Activated T-cell treated with anti-CD3 and anti-CD28 coated beads, Interleukin-2, amount 50 U/mL, for 24 hours (primary cell): ENCODE measurements around the gene IFNA8.
"Not testable (repeated sequence)": the region's sequence is repeated elsewhere in the genome, so short reads cannot be mapped to it uniquely, and the experiment has no call there.

Experiments used
- DNase-seq: peaks from one replicate; pipeline ENCODE4 v3.0.0-alpha.2; 2020
- H3K27ac Mint-ChIP-seq: 2 replicates; pipeline ENCODE4 v1.8.0; 2020; ENCODE audit warnings: mild to moderate bottlenecking, mixed read lengths
- H3K27me3 Mint-ChIP-seq: 2 replicates; pipeline ENCODE4 v1.8.0; 2020; ENCODE audit warnings: mixed read lengths
- H3K36me3 Mint-ChIP-seq: 2 replicates; pipeline ENCODE4 v1.8.0; 2020; ENCODE audit warnings: low read depth, mixed read lengths
- H3K4me1 Mint-ChIP-seq: 2 replicates; pipeline ENCODE4 v1.8.0; 2020; ENCODE audit warnings: low read depth, mixed read lengths
- H3K4me3 Mint-ChIP-seq: 2 replicates; pipeline ENCODE4 v1.8.0; 2020; ENCODE audit warnings: mild to moderate bottlenecking, moderate library complexity, mixed read lengths
- H3K9me3 Mint-ChIP-seq: 2 replicates; pipeline ENCODE4 v1.8.0; 2020; ENCODE audit warnings: mixed read lengths

IFNA8 gene

DNA sequence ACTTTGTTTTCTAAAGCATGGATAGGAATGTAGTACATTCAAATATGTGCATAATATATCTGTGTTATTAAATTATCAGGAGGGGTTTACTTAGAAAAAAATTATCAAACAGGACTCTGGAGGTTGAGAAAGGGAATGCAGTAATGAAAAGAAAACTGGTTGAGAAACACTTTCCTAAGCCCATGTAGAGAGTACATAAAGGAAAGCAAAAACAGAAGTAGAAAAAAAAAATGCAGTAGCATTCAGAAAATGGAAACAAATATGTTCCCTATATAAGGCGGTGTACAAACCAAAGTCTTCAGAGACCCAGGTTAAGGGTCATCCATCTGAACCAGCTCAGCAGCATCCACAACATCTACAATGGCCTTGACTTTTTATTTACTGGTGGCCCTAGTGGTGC is at the start of gene IFNA8:
TSS of gene IFNA8 (plus strand) at position 301 of the 400 bp plus-strand sequence. CDS start at position 361, 60 bp downstream.
- Mint-ChIP-seq H3K36me3 (no peaks in the 10 kb centered on the region), H3K27me3 (peaks cover 11% of the 10 kb centered on the region), H3K4me3 (no peak within 1 kb of the TSS), H3K4me1 (peaks cover 5% of the 10 kb centered on the region), H3K9me3 (no peaks in the 10 kb centered on the region), H3K27ac (no peak within 1 kb of the TSS)
- DNase-seq: no peak

- Mint-ChIP-seq H3K4me1 (peaks cover 16% of the 10 kb centered on the region), H3K27ac (no peak overlapping the region), H3K27me3 (peaks cover 36% of the 10 kb centered on the region), H3K4me3 (no peak overlapping the region), H3K36me3 (no peaks in the 10 kb centered on the region), H3K9me3 (no peaks in the 10 kb centered on the region)
- DNase-seq: no peak
Observed at GRCh38 chr9:21362287-21362686, 46.6 kb upstream of the IFNA8 start.

- DNase-seq, H3K27ac Mint-ChIP-seq, H3K36me3 Mint-ChIP-seq, H3K4me1 Mint-ChIP-seq, H3K4me3 Mint-ChIP-seq, H3K9me3 Mint-ChIP-seq: not testable (repeated sequence)
- peaks cover 42% of the 10 kb centered on the region for H3K27me3 Mint-ChIP-seq
Observed at GRCh38 chr9:21367169-21367568, 41.7 kb upstream of the IFNA8 start.

GRCh38 chr9:21367957-21368356 is 41.0 kb upstream of the IFNA8 start, which contains the start of gene IFNA13:
Gene IFNA13, minus strand, starts transcription at chr9:21368057. Its CDS starts 47 bp downstream, at chr9:21368010.
- Mint-ChIP-seq H3K4me3 (no peak within 1 kb of the TSS), H3K36me3 (no peaks in the 10 kb centered on the region), H3K27me3 (peaks cover 39% of the 10 kb centered on the region), H3K9me3 (no peaks in the 10 kb centered on the region), H3K4me1 (no peaks in the 10 kb centered on the region), H3K27ac (no peak within 1 kb of the TSS)
- no peak for DNase-seq

GRCh38 chr9:21371467-21371866 is 37.5 kb upstream of the IFNA8 start:
- not testable (repeated sequence) for H3K27ac Mint-ChIP-seq, H3K36me3 Mint-ChIP-seq, H3K4me3 Mint-ChIP-seq, H3K9me3 Mint-ChIP-seq, H3K4me1 Mint-ChIP-seq, DNase-seq
- peaks cover 23% of the 10 kb centered on the region for H3K27me3 Mint-ChIP-seq

- Mint-ChIP-seq H3K4me1 (peaks cover 16% of the 10 kb centered on the region), H3K9me3 (no peaks in the 10 kb centered on the region), H3K27me3 (peaks cover 56% of the 10 kb centered on the region), H3K4me3 (no peak overlapping the region), H3K36me3 (no peaks in the 10 kb centered on the region), H3K27ac (no peak overlapping the region)
- no peak for DNase-seq
Observed at GRCh38 chr9:21381448-21382339, 27.2 kb upstream of the IFNA8 start.

- peaks cover 16% of the 10 kb centered on the region for H3K4me1 Mint-ChIP-seq
- H3K9me3 Mint-ChIP-seq: no peaks in the 10 kb centered on the region
- H3K27ac Mint-ChIP-seq: no peak overlapping the region
- H3K27me3 Mint-ChIP-seq: peaks cover 50% of the 10 kb centered on the region
- no peaks in the 10 kb centered on the region for H3K36me3 Mint-ChIP-seq
- H3K4me3 Mint-ChIP-seq: no peak overlapping the region
- no peak for DNase-seq
Observed at GRCh38 chr9:21383627-21384026, 25.3 kb upstream of the IFNA8 start.

- H3K4me1 Mint-ChIP-seq: peaks cover 16% of the 10 kb centered on the region
- peaks cover 48% of the 10 kb centered on the region for H3K27me3 Mint-ChIP-seq
- no peak within 1 kb of the TSS for H3K27ac Mint-ChIP-seq
- no peaks in the 10 kb centered on the region for H3K9me3 Mint-ChIP-seq
- no peak within 1 kb of the TSS for H3K4me3 Mint-ChIP-seq
- no peaks in the 10 kb centered on the region for H3K36me3 Mint-ChIP-seq
- no peak for DNase-seq
Observed at GRCh38 chr9:21385131-21385670, 23.7 kb upstream of the IFNA8 start, which contains the start of gene IFNA2. Gene IFNA2, minus strand, starts transcription at chr9:21385398. Its CDS starts 69 bp downstream, at chr9:21385329.

- Mint-ChIP-seq H3K27ac (no peak overlapping the region), H3K4me1 (peaks cover 11% of the 10 kb centered on the region), H3K9me3 (no peaks in the 10 kb centered on the region), H3K4me3 (no peak overlapping the region), H3K27me3 (peaks cover 60% of the 10 kb centered on the region), H3K36me3 (no peaks in the 10 kb centered on the region)
- DNase-seq: no peak
Observed at GRCh38 chr9:21392270-21392669, 16.6 kb upstream of the IFNA8 start.

DNA sequence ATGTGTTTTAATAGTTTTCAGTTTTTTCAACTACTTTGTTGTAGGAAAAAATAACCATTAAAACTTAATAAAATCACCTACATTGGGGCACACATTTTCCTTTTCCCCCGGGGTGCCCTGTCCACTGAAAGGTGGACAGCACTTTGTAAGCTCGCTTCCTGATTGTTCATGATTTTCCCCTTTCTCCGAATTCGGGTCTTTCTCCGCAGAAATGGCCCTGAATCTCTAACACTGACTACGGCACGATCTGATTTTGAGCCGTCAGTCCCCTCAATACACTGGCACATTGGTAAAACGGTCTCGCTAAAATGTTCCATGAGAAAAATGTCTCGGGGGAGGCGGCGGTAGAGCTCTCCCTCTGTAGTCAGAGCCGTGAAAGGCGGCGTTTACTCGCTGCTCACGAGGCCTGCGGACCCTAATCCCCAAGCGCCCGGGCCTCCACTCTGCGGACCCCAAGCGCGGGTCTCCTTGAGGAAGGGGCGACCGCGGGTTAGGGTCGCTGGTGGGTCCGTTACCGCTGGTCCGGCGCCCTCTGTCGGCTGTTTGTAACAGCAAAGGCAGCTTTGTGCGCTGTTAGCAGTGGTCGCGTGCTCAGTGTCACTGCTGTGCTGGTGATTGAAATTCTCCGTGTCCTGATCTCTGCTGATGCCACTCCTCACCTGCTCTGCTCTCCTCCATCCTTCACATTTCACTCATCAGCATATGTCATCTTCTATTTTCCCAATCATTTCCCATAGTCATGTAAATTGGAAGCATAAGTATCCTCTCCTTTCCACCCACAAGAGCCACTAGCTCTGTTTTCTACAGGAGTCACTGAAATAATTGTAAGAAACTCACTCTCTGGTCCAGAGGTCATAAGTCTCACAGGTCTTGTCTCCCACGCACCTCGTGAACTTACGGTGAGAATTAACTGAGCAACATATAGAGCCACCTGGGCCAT is 12.9 kb upstream of the IFNA8 start:
- H3K4me1 Mint-ChIP-seq: peaks cover 23% of the 10 kb centered on the region
- peak; percentile 79 for DNase-seq
- H3K36me3 Mint-ChIP-seq: no peaks in the 10 kb centered on the region
- peaks cover 68% of the 10 kb centered on the region for H3K27me3 Mint-ChIP-seq
- no peaks in the 10 kb centered on the region for H3K9me3 Mint-ChIP-seq
- H3K4me3 Mint-ChIP-seq: peak overlapping the region; percentile 68
- no peak overlapping the region for H3K27ac Mint-ChIP-seq

DNA sequence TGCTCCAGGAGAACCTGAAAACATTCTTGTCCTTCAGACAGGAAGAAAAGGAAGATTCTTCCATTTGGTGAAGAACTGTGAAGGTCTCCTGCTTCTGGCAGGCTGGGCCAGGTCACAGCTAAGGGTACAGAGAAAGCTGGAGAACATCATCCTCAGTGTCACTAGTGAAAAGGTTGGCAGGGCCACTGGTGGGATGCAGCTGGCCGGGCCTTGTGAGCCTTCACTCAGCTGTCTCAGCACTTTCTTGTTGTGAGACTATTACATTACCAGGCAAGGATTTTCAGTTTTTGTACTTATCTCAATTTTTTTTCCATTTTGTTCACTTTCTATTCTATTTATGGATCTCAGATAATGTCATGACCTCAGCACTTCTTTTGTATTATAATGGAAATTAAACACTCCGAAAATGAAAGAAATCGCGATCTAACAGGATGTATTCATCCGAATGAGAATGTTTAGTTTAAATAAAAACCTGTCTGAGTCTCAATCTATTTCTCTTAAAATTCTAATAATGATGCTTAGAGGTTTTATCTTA is 9.9 kb upstream of the IFNA8 start:
- H3K27ac Mint-ChIP-seq: no peak overlapping the region
- peaks cover 29% of the 10 kb centered on the region for H3K4me1 Mint-ChIP-seq
- no peak overlapping the region for H3K4me3 Mint-ChIP-seq
- peaks cover 74% of the 10 kb centered on the region for H3K27me3 Mint-ChIP-seq
- no peaks in the 10 kb centered on the region for H3K36me3 Mint-ChIP-seq
- no peaks in the 10 kb centered on the region for H3K9me3 Mint-ChIP-seq
- DNase-seq: no peak

DNA sequence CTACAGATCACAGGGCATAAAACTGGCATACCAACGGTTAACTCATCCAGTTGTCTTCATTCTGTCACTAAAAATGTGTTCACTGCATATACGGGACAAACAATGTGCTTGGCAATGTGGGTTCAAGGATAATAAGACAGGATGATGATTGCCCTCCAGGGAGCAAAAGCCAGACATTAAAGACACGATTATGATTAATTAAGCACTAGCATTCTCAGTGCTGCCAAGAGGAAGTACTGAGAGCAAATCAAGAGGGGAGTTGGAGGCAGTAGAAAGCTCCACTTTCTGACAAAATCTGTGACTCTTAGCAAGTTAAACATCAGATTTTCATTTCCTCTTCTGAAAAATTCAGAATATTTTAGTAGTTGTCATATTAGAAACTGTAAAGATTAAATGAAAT is 9.0 kb upstream of the IFNA8 start:
- Mint-ChIP-seq H3K9me3 (no peaks in the 10 kb centered on the region), H3K27me3 (peaks cover 78% of the 10 kb centered on the region), H3K27ac (no peak overlapping the region), H3K4me3 (no peak overlapping the region), H3K4me1 (peaks cover 29% of the 10 kb centered on the region), H3K36me3 (no peaks in the 10 kb centered on the region)
- no peak for DNase-seq

- peak overlapping the region; percentile 65 for H3K4me3 Mint-ChIP-seq
- no peaks in the 10 kb centered on the region for H3K36me3 Mint-ChIP-seq
- DNase-seq: peak; percentile 49
- H3K4me1 Mint-ChIP-seq: peaks cover 18% of the 10 kb centered on the region
- no peak overlapping the region for H3K27ac Mint-ChIP-seq
- H3K9me3 Mint-ChIP-seq: no peaks in the 10 kb centered on the region
- H3K27me3 Mint-ChIP-seq: peaks cover 57% of the 10 kb centered on the region
Observed at GRCh38 chr9:21402386-21403251, 6.3 kb upstream of the IFNA8 start.
